Ascending aorta (tissue), 2 donors: ENCODE measurements around the gene TRIM2. TPM values are rescaled to one million over a fixed set of nuclear protein-coding genes. Genes with fewer than 3 reads are reported as not detected.

ENCODE experiments used
- DNase-seq, 2 donors: peaks; one replicate each; pipeline ENCODE4 v3.0.0-alpha.2; 2019; ENCODE audit warnings: low spot score in 2 of 2
- H3K27ac ChIP-seq, 2 donors: fragments of 200-600 bp; sonication (generic); one replicate each; pipeline ENCODE4 v1.5.1; 2016 to 2017; ENCODE audit warnings: mild to moderate bottlenecking in 1 of 2
- H3K27me3 ChIP-seq: fragments of 200-600 bp; sonication (generic); one replicate; pipeline ENCODE4 v1.5.1; 2017
- H3K36me3 ChIP-seq, 2 donors: fragments of 200-600 bp; sonication (generic); one replicate each; pipeline ENCODE4 v1.5.1; 2016
- H3K4me1 ChIP-seq, 2 donors: fragments of 200-600 bp; sonication (generic); one replicate each; pipeline ENCODE4 v1.5.1; 2016 to 2017; ENCODE audit warnings: mild to moderate bottlenecking in 1 of 2
- H3K4me3 ChIP-seq, 2 donors: fragments of 200-600 bp; sonication (generic); one replicate each; pipeline ENCODE4 v1.5.1; 2016 to 2017; ENCODE audit warnings: mild to moderate bottlenecking in 1 of 2
- H3K9me3 ChIP-seq, 2 donors: fragments of 200-600 bp; sonication (generic); one replicate each; pipeline ENCODE4 v1.5.1; 2016
- CTCF ChIP-seq, 3 experiments: fragments of 200-600 bp in 2 of 3; fragments of 450-650 bp in 1 of 3; sonication (generic) in 2 of 3; IDR thresholded peaks; one replicate each; pipeline ENCODE4 v1.5.1; 2016 to 2019; ENCODE audit warnings: antibody characterized with exemption in 3 of 3, mild to moderate bottlenecking in 1 of 3, moderate library complexity in 1 of 3
- intact Hi-C: fragments of 100-400 bp; cut with DNase I; formaldehyde crosslinking; loops from one replicate; pipeline ENCODE4 v1.15.1; 2023
- total RNA-seq: library from RNA; depleted of rRNA; stranded (reverse); fragments of >200 nt; gene quantifications from one replicate; pipeline ENCODE4 v1.1.0, GENCODE V29; 2016

The TRIM2 gene
- total RNA-seq, 1 donor from 2014 or later, result 33.3 TPM

- peak overlapping the region in 1 of 2 donors; percentile 35 for H3K27ac ChIP-seq
- DNase-seq, result no peak
- no peaks in the 10 kb centered on the region for H3K36me3 ChIP-seq
- no peaks in the 10 kb centered on the region for H3K9me3 ChIP-seq
- no peaks in the 10 kb centered on the region for H3K27me3 ChIP-seq
- peak overlapping the region; percentile 65 to 67 for H3K4me3 ChIP-seq
- H3K4me1 ChIP-seq, result peaks cover 0 to 2% of the 10 kb centered on the region in 2 donors
- TF ChIP-seq CTCF (IDR thresholded peaks at IDR 0.05), result no peak
- intact Hi-C loops, result loop anchor here (2.0 kb wide), 1 partner anchor 26 kb away; no protein-coding TSS in a partner anchor
These were observed 44.5 kb downstream of the TRIM2 start for GRCh38 chr4:153248641-153249198.

GRCh38 chr4:153249199-153250041 lies 45.2 kb downstream of the TRIM2 start:
- Histone ChIP-seq H3K9me3 (no peaks in the 10 kb centered on the region), H3K27me3 (no peaks in the 10 kb centered on the region), H3K4me1 (peaks cover 0 to 2% of the 10 kb centered on the region in 2 donors), H3K36me3 (no peaks in the 10 kb centered on the region), H3K4me3 (peak overlapping the region; percentile 65 to 67), H3K27ac (peak overlapping the region in 1 of 2 donors; percentile 35)
- TF ChIP-seq CTCF (IDR thresholded peaks at IDR 0.05), result no peak
- intact Hi-C loops, result loop anchor here (2.0 kb wide), 1 partner anchor 27 kb away; no protein-coding TSS in a partner anchor
- peak in 1 of 2 donors; percentile 84 for DNase-seq

GRCh38 chr4:153252122-153252521 lies 47.9 kb downstream of the TRIM2 start:
- H3K27ac ChIP-seq, result no peak overlapping the region
- H3K9me3 ChIP-seq, result no peaks in the 10 kb centered on the region
- TF ChIP-seq CTCF (IDR thresholded peaks at IDR 0.05), result no peak
- intact Hi-C loops, result no loop called here
- H3K4me3 ChIP-seq, result no peak overlapping the region
- DNase-seq, result no peak
- no peaks in the 10 kb centered on the region for H3K27me3 ChIP-seq
- H3K4me1 ChIP-seq, result peaks cover 0 to 2% of the 10 kb centered on the region in 2 donors
- H3K36me3 ChIP-seq, result no peaks in the 10 kb centered on the region

GRCh38 chr4:153255233-153255632 lies 51.0 kb downstream of the TRIM2 start:
- Histone ChIP-seq H3K4me1 (no peaks in the 10 kb centered on the region), H3K36me3 (no peaks in the 10 kb centered on the region), H3K27ac (no peak overlapping the region), H3K4me3 (no peak overlapping the region), H3K27me3 (no peaks in the 10 kb centered on the region), H3K9me3 (no peaks in the 10 kb centered on the region)
- intact Hi-C loops, result no loop called here
- no peak for TF ChIP-seq CTCF (IDR thresholded peaks at IDR 0.05)
- DNase-seq, result no peak

- Histone ChIP-seq H3K36me3 (no peaks in the 10 kb centered on the region), H3K4me3 (no peak overlapping the region), H3K27ac (no peak overlapping the region), H3K27me3 (no peaks in the 10 kb centered on the region), H3K4me1 (no peaks in the 10 kb centered on the region), H3K9me3 (peaks cover 0 to 4% of the 10 kb centered on the region in 2 donors)
- no peak for DNase-seq
- no peak for TF ChIP-seq CTCF (IDR thresholded peaks at IDR 0.05)
- intact Hi-C loops, result no loop called here
These were observed 52.9 kb downstream of the TRIM2 start for GRCh38 chr4:153257151-153257620.
